ENCODE measurements around the gene ASB1. TPM values are rescaled to one million over a fixed set of nuclear protein-coding genes. Genes with fewer than 3 reads are reported as not detected.

Gene ASB1
- total RNA-seq: 17.1 and 24.0 TPM in 2 replicates

GRCh38 chr2:238426568-238427434, at the start of gene ASB1:
ASB1 (plus strand) TSS chr2:238426927; CDS start chr2:238427071, 144 bp downstream.

Other genes with a start within 250 kb of the ASB1 start
- 18.9 and 21.0 TPM in 2 replicates for gene ILKAP, start 223.2 kb upstream of the ASB1 start, total RNA-seq
- gene HES6, start 186.9 kb upstream of the ASB1 start, total RNA-seq: 0.92 and 4.0 TPM in 2 replicates
- gene PER2, start 138.3 kb upstream of the ASB1 start, total RNA-seq: 2.0 and 2.8 TPM in 2 replicates
- 9.9 and 11.9 TPM in 2 replicates for gene TRAF3IP1, start 106.4 kb upstream of the ASB1 start, total RNA-seq